ENCODE measurements around the gene CEBPG.

- TF ChIP-seq, protein P1, sequence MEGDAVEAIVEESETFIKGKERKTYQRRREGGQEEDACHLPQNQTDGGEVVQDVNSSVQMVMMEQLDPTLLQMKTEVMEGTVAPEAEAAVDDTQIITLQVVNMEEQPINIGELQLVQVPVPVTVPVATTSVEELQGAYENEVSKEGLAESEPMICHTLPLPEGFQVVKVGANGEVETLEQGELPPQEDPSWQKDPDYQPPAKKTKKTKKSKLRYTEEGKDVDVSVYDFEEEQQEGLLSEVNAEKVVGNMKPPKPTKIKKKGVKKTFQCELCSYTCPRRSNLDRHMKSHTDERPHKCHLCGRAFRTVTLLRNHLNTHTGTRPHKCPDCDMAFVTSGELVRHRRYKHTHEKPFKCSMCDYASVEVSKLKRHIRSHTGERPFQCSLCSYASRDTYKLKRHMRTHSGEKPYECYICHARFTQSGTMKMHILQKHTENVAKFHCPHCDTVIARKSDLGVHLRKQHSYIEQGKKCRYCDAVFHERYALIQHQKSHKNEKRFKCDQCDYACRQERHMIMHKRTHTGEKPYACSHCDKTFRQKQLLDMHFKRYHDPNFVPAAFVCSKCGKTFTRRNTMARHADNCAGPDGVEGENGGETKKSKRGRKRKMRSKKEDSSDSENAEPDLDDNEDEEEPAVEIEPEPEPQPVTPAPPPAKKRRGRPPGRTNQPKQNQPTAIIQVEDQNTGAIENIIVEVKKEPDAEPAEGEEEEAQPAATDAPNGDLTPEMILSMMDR (conservative IDR thresholded peaks at IDR 0.05; ENCODE audit: low read length) = no peak
- TF ChIP-seq EZH2phosphoT487 (IDR thresholded peaks at IDR 0.05; ENCODE audit: borderline replicate concordance) = no peak
Observed at GRCh38 chr19:33405553-33406461, 32.3 kb downstream of the CEBPG start.

All from Loucy (cell line).